ENCODE results near the gene BTBD9. TPM values are rescaled to one million over a fixed set of nuclear protein-coding genes. Genes with fewer than 3 reads are reported as not detected.

Gene BTBD9
- total RNA-seq, 1 donor from 2014 or later = 47.9 TPM

- Histone ChIP-seq H3K27me3 (no peaks in the 10 kb centered on the region), H3K4me1 (no peaks in the 10 kb centered on the region), H3K27ac (no peak overlapping the region), H3K9me3 (no peaks in the 10 kb centered on the region), H3K36me3 (no peaks in the 10 kb centered on the region), H3K4me3 (no peak overlapping the region)
- intact Hi-C loops (cut with DNase I) = no loop called here
- no peak for TF ChIP-seq CTCF (IDR thresholded peaks at IDR 0.05)
- DNase-seq (no peak), ATAC-seq (no peak)
Measured at GRCh38 chr6:38617856-38618255, 21.9 kb downstream of the BTBD9 start.

GRCh38 chr6:38612143-38612965 lies 27.4 kb downstream of the BTBD9 start:
- TF ChIP-seq CTCF (IDR thresholded peaks at IDR 0.05) = no peak
- intact Hi-C loops (cut with DNase I) = no loop called here
- no peaks in the 10 kb centered on the region for H3K9me3 ChIP-seq
- no peaks in the 10 kb centered on the region for H3K27me3 ChIP-seq
- H3K4me3 ChIP-seq = no peak overlapping the region
- H3K36me3 ChIP-seq = no peaks in the 10 kb centered on the region
- peaks cover 31% of the 10 kb centered on the region for H3K4me1 ChIP-seq
- DNase-seq (no peak), ATAC-seq (no peak)
- no peak overlapping the region for H3K27ac ChIP-seq

GRCh38 chr6:38610050-38610625 lies 29.6 kb downstream of the BTBD9 start:
- Histone ChIP-seq H3K4me1 (peaks cover 31% of the 10 kb centered on the region), H3K27ac (peak overlapping the region; percentile 69), H3K4me3 (no peak overlapping the region), H3K9me3 (no peaks in the 10 kb centered on the region), H3K36me3 (no peaks in the 10 kb centered on the region), H3K27me3 (no peaks in the 10 kb centered on the region)
- no peak for TF ChIP-seq CTCF (IDR thresholded peaks at IDR 0.05)
- no peak for ATAC-seq
- no peak for DNase-seq
- intact Hi-C loops (cut with DNase I) = no loop called here

GRCh38 chr6:38604700-38605099 lies 35.0 kb downstream of the BTBD9 start:
- ATAC-seq (peak; percentile 92), DNase-seq (peak; percentile 59)
- intact Hi-C loops (cut with DNase I) = no loop called here

GRCh38 chr6:38603966-38604365 lies 35.8 kb downstream of the BTBD9 start:
- ATAC-seq (peak; percentile 56), DNase-seq (no peak)
- no peaks in the 10 kb centered on the region for H3K27me3 ChIP-seq
- intact Hi-C loops (cut with DNase I) = no loop called here
- H3K4me1 ChIP-seq = no peaks in the 10 kb centered on the region
- no peaks in the 10 kb centered on the region for H3K36me3 ChIP-seq
- no peaks in the 10 kb centered on the region for H3K9me3 ChIP-seq
- peak overlapping the region; percentile 71 for H3K27ac ChIP-seq
- TF ChIP-seq CTCF (IDR thresholded peaks at IDR 0.05) = no peak
- no peak overlapping the region for H3K4me3 ChIP-seq

More at GRCh38 chr6:38604700-38605099, 35.0 kb downstream of the BTBD9 start:
- Histone ChIP-seq H3K4me3 (no peak overlapping the region), H3K27me3 (no peaks in the 10 kb centered on the region), H3K4me1 (peaks cover 2% of the 10 kb centered on the region), H3K36me3 (no peaks in the 10 kb centered on the region), H3K9me3 (no peaks in the 10 kb centered on the region), H3K27ac (peak overlapping the region; percentile 71)
- TF ChIP-seq CTCF (IDR thresholded peaks at IDR 0.05) = no peak

Data from upper lobe of right lung (tissue), 1 donor.